Stimulated activated CD8-positive, alpha-beta memory T cell treated with anti-CD3 and anti-CD28 coated beads, Interleukin-12 subunit alpha, Interleukin-12 subunit beta, amount 100 ng/mL, for 1 hour (primary cell): ENCODE data around the gene ADAMTS10.
"Not testable (repeated sequence)": the region's sequence is repeated elsewhere in the genome, so short reads cannot be mapped to it uniquely, and the experiment has no call there.

ENCODE experiments used
- DNase-seq: peaks from one replicate; pipeline ENCODE4 v3.0.0-alpha.2; 2020; ENCODE audit warnings: low read depth

Gene ADAMTS10

DNA sequence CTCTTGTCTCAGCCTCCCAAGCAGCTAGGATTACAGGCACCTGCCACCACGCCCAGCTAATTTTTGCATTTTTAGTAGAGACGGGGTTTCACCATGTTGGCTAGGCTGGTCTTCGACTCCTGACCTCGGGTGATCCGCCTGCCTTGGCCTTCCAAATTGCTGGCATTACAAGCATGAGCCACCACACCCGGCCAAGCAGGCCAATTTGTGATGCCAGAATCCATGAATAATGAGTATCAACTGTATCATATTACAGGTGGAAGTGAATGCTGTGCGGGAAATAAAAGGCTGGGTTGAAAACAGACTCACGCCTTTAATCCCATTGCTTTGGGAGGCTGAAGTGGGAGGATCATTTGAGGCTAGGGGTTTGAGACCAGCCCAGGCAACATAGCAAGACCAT is 16.3 kb upstream of the ADAMTS10 start:
- DNase-seq = no peak

DNA sequence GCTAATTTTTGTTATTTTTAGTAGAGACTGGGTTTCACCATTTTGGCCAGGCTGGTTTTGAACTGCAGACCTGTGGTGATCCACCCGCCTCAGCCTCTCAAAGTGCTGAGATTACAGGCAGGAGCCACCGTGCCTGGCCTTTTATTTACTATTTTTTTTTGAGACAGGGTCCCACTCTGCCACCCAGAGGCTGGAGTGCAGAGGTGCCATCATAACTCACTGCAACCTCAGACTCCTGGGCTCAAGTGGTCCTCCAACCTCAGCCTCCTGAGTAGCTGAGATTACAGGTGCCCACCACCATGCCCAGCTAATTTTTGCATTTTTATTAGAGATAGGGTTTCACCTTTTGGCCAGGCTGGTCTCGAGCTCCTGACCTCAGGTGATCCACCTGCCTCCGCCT is 12.4 kb upstream of the ADAMTS10 start:
- DNase-seq = not testable (repeated sequence)

DNA sequence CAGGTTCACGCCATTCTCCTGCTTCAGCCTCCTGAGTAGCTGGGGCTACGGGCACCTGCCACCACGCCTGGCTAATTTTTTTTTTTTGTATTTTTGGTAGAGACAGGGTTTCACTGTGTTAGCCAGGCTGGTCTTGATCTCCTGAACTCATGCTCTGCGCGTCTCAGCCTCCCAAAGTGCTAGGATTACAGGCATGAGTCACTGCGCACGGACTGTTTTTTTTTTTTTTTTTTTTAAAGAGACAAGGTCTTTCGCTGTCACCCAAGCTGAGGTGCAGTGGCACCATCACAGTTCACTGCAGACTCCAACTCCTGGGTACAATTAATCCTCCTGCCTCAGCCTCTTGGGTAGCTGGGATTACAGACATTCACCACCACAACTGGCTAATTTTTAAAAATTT is 8.2 kb upstream of the ADAMTS10 start:
- DNase-seq = no peak

DNA sequence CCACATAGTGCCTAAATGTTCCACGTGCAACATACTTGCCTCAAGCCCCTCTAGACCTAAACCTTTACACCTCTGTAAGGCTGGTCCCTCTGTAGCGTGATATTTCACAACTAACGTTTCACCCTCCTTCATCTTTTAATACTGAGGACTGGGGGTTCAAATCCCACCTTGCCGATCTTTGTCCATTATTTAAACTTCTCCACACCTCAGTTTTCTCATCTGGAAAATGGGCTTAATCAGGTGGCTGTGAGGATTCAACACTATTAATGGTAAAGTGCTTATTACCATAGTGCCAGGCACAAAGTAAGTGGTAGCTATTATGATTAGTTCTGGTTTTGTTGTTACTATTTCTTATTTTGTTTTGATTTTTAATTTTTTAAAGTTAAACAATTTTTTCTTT is 7.5 kb upstream of the ADAMTS10 start:
- no peak for DNase-seq

DNA sequence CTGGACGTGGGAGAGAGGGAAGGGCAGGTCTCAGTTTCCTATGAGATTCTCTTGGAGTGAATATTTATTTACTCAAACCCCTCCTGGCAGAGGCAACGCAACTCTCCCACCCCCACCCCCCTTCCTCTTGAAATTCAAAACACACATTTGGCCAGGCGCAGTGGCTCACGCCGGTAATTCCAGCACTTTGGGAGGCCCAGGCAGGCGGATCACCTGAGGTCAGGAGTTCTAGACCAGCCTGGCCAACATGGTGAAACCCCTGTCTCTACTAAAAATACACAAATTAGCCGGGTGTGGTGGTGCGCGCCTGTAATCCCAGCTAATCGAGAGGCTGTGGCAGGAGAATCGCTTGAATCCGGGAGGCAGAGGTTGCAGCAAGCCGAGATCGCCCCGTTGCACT is 6.8 kb upstream of the ADAMTS10 start:
- not testable (repeated sequence) for DNase-seq

DNA sequence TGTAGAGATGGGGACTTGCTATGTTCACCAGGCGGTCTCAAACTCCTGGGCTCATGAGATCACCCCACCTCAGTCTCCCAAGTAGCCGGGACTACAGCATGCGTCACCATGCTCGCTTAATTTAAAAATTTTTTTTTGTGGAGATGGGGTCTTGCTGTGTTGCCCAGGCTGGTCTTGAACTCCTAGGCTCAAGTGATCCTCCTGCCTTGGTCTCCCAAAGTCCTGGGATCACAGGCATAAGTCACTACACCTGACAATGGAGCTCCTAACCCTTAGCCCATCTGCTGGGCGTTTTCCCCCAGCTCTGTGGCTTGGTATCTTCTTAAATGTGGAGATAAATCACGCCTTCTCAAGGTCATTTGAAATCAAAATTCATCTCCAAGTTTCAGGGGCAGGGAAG is 6.3 kb upstream of the ADAMTS10 start:
- no peak for DNase-seq

DNA sequence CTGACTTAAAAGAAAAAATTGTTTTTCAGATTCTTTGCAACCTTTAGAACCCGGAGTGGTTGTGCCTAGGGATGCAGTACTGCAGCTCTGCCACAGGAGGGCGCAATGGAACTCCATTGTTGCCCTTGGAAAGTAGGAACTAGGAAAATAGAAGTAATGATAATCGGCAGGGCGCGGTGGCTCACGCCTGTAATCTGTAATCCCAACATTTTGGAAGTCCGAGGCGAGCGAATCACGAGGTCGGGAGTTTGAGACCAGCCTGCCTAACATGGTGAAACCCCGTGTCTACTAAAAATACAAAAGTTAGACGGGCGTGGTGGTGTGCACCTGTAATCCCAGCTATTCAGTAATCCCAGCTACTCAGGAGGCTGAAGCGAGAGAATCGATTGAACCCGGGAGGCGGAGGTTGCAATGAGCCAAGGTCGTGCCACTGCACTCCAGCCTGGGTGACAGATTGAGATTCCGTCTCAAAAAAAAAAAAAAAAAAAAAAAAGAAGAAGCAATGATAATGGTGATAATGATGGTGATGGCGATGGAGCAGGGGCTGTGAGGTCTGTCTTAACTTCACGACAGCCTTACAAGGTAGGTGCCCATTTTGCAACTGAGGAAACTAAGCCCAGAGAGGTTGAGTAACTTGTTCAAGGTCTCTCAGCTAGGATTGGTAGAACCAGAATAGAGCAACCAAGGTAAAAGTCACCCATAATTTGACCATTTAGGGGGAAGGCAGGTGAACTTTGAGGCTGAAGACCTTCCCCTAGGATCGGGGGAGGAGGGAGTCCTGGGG is 5.5 kb upstream of the ADAMTS10 start:
- peak; percentile 28 for DNase-seq

DNA sequence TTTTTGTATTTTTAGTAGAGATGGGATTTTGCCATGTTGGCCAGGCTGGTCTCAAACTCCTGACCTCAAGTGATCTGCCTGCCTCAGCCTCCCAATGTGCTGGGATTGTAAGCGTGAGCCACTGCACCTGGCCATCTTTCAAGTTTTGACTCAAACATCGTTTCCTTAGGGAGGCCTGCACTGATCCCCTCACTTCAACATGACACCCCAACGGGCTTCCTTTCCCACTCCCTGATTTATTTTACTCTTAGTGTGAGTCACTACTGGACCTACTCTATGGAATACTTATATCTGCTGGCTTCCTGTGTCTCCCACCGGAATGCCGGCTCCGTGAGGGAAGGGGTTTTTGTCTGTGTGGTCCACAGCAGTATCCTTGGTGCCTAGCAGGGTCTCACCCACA is 4.5 kb upstream of the ADAMTS10 start:
- DNase-seq = no peak

DNA sequence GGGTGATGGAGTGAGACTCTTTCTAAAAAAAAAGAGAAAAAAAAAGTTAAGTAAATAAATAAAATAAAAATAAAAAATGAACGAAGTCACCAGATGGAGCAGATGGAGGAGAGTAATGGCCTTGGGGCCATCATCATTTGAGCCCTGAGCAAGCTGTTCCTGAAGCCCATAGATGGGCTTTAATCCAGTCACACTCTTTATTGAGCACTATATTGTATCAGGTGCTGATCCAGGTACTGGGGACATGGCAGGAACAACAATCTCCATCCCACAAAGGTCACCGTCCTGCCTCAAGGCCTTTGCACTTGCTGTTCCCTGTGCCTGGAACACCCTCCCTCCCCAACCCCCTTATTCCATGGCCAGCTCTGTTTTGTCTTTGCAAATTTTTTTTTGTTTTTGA is 3.9 kb upstream of the ADAMTS10 start:
- no peak for DNase-seq

DNA sequence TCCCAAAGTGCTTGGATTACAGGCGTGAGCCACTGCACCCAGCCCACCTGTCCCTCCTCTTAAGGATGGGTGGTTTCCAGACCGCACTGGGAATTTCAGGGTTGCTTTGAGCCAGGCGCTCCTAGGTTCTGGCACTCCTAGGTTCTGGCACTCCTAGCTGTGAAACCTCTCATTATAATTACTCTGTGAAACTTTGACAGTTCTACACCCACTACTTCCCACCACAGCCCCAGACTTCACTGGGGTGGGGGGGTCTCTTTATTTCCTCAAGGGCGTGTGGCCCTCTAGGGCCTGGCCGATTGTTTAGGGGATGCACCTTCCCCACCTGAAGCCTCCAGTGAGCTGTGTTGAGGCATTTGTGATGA is 2.3 kb upstream of the ADAMTS10 start:
- no peak for DNase-seq

DNA sequence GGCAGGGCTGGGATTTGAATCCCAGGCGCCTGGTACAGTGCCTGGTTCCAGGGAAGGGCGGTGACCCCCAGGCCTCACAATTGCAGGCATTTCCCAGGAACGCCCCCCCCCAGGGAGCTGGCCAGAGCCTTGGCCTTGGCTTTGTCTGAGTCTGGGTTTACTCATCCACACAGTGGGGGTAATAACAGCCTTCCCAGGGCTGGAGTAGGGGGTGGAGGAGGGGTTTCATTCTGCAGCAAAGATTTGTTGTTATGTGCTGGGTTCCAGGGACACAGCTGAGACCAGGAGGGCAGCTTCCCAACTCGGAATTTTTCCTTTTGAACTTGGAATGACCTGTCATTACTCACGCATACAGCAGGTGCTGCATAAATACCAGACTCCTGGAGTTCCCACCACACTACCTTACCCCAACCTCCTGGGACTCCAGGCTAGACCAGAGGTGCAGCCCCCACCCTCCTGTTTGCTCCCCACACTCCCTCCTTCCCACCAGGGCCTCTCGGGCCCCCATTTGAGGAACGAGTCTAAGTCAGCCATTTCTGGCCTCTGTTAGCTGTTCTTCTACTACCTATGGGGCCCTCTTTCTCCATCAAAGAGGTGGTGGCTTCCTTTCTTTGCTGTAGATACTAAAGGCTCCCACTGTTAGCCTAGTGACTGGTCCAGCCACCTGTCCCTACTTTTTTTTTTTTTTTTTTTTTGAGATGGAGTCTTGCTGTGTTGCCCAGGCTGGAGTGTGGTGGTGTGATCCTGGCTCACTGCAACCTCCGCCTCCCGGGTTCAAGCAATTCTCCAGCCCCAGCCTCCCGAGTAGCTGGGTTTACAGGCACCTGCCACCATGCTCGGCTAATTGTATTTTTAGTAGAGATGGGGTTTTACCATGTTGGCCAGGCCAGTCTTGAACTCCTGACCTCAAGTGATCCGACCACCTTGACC is 1.6 kb upstream of the ADAMTS10 start:
- no peak for DNase-seq

DNA sequence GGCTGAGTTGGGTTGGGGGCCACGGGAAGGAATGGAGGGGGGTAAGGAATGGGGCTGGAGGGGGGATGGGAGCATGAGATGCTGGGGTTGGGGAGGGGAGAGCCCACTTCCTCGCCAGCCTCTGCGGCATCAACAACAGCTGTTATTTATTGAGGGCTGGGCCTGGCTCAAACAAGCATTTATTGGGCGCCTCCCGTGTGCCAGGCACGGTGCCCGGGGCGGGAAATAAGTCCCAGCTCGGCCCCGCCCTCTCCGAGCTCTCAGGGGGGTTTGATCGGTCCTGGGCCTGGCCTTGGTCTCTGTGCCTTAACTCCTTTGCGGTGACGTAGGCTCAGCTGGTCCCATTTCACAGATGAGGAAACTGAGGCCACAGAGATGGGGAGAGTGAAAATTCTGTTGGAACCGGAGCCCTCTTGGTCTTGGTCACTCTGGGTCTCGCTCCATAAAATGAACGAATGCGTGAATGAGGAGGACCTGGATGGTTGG is 919 bp upstream of the ADAMTS10 start:
- DNase-seq = no peak

DNA sequence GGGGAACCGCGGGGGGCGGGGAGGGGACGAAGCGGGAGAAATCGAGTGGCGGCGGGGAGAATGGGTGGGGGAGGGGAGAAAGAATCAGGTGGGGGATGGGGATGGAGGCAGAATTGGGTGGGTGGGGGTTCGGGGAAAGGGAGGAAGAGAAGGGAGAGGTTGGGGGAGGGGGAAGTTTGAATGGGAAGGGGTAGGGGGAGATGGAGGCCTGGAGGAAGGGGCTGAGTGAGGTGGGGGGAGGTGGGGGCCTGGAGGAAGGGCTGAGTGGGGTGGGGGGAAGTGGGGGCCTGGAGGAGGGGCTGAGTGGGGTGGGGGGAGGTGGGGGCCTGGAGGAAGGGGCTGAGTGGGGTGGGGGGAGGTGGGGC is 403 bp upstream of the ADAMTS10 start:
- DNase-seq = no peak

DNA sequence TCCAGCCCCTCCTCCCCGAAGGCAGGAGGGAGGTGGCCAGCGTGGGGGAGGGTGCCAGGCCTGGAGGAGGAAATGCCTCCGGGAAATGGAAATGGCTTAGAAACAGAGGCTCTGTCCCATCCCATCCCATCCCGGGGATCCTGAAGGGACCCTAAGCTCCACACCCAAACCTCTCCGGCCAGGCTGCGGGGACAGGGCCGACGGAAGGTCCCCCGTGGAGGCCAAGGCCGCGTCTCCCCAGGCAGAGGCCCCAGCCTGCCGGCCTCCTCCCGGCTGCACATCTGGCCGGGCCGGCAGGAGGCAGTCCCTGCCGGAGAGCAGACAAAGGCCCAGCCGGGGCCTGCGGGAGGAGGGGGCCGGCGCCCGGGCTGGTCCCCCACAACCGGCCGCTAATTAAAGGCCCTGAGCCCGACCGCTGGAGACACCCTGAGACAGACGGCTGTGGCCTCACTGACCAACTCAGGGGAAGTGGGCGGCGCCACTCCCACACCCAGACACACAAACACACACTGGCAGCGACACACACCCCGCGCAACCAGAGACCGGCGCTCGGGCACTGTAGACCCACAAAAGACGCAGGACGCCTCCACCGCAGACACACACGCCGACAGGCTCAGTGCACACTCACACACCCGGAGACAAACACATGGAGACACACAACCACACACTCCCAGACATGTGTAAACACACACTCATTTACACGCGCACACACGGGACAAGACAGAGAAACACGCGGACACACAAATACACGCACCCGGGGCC is 1.1 kb downstream of the ADAMTS10 start:
- DNase-seq = no peak

DNA sequence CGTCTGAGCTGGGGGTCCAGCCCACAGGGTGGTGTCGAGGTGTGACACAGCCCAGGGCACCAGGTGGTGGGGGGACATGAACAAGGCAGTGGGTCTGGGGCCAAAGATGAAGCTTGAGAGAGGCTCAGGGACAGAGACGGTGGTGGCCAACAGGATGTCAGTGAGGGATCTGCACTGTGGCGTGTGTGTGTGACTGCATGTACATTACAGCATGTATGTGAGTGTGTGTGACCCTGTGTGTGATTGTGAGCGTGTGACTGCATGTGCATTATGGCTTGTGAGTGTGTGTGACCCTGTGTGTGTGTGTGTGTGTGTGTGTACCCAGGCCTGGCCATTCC is 1.6 kb downstream of the ADAMTS10 start:
- no peak for DNase-seq

DNA sequence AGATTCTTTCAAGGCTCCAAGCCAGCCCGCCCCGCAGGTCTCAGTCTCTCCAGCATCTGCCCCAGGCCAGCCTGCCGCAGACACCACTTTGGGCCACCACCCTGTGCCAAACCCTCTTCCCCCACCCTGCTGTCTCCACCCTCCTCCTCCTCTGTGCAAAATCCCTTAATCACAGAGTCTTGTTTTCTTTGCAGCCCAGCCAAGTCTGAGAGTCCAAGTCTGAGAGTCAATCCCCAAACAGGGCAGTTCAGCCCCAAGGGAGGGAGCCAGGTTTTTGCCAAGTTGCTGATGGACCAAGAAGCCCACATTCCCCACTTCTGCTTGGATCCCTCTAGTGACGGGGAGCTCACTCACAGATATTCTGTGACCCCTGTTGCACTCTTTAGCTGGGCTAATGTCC is 3.1 kb downstream of the ADAMTS10 start:
- no peak for DNase-seq

DNA sequence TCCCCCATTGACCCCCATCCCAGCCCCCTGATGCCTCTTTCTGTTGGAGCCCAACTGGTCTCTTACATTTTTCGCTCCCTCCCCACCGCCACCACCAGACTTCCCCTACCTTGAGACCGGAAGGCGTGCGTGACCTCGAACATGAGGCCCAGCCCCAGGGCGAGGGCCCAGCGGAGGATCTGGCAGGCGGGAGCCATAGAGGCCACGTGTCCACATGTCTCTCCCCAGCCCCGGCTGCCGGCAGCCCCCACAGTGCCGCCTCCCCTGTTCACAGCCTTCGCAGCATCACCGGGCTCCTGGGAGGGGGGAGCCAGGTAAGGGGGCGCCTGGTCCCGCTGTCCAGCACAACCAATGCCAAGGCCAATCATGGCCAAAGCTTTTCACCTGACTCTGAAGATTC is 5.0 kb downstream of the ADAMTS10 start:
- no peak for DNase-seq

DNA sequence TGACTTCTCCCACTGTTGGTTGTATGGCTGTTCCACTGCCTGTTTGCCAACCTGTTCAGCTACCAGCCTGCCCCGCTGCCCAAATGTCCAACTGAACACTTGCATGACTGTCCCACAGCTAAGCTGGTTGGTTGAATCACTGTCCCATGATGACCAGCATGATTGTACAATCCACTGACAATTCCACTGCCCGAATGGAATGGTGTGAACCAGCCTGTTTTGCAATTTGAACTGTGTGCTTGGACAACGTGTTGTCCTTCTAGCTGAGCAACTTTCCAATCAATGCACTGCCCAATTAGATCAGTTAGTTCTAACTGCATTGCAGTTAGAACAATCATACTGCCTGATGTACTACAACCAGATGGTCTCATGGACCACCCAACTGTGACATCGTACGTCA is 8.7 kb downstream of the ADAMTS10 start:
- DNase-seq = no peak

DNA sequence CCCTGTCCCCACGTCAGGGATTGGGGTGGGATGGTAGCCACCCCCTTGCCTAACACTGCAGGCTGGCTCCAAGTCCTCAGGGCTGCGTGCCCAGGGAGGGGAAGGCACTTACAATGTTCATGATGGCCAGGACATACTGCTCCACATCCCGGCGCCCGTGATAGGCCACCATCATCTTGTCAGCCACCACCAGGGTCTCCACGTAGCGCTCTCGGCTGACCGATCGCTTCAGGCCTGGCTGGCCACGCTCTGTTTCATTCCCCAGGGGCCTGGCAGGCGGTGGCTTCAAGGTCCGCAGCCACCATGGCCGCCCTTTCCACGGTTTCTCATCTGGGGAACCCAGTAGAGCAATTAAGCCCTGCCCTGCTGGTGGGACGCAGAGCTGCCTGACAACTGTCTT is 9.7 kb downstream of the ADAMTS10 start:
- DNase-seq = no peak

DNA sequence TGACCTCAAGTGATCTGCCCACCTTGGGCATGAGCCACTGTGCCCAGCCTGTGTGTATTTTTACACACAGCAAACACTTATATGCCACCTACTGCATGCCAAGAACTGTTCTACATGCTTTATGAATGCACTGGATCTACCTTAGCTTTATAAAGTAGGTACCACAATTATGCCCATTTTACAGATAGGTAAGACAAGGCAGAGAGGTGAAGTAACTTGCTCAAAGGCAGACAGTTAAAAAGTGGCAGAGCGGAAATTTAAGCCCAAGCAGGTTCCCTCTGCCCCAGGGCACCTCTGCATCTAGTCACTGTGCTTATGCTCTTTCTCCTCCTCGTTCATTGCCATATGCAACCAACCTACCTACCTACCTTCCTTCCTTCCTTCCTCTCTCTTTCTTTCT is 10.5 kb downstream of the ADAMTS10 start:
- DNase-seq = no peak

DNA sequence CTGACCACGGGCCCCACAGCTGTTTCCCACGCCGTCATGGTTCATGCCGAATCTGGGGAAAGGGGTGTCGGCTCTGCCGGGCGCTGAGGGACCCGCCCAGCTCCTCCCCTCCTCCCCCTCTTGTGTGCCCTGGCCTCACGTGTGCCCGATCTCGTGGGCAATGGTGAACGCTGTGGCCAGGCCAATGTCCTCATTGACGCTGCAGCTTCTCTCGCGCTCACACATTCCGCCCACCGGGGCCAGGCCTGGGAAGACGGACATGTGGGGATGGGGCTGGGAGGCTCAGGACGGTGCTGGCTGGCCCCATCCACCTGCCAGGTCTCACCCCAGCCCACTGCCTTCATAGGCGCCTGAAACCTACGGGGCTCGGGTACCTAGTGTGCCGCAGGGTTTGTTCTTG is 14.3 kb downstream of the ADAMTS10 start:
- DNase-seq = no peak

DNA sequence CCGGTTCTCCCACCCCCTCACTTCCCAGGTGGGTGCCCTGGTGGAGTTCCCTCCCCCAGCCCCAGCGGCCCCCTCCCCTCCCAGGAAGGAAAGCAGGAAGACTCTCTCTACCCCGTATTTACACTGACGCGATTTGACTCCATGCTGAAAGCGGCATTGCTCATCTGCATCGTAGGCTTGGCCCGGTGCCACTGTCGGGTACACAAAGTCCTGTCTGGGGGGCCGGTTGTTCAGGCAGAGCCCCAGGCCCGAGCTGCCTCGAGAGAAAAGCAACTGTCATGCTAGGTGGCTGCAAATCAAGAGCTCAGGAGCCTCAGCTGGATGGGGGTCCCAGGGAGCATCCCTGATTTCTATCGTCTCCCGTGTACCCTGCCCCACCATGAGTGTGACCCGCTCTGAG is 14.9 kb downstream of the ADAMTS10 start:
- DNase-seq = no peak

DNA sequence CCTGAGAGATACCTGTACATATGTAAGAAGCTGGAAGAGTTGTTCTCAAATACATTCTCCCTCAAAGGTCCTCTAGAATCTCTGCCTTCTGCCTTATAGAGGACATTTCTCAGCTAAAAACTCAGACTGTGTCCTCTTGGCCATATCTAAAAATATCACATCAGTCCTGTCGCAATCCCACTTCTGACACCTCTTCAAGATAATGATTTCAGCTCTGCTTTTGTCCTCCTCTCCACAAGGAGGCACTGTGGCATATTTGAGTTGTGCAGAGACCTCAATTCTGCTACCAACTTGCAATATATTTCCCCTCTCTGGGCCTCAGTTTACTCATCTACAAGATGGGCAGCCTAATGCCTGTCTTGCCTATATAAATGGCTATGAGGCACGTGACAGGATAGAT is 16.6 kb downstream of the ADAMTS10 start:
- no peak for DNase-seq
